Measurements from ENCODE around the gene HK2.

Gene HK2

DNA sequence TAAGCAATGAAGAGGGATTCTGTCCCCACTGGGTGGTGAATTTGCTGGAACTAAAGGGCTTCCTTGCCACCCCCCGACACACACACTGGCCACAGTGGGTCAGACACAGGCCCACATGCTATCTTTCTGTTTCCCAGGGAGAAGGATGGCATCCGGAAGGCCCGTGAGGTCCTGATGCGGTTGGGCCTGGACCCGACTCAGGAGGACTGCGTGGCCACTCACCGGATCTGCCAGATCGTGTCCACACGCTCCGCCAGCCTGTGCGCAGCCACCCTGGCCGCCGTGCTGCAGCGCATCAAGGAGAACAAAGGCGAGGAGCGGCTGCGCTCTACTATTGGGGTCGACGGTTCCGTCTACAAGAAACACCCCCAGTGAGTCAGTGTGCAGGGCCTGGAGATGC, 44.6 kb downstream of the HK2 start:
- TF ChIP-seq, protein P1, sequence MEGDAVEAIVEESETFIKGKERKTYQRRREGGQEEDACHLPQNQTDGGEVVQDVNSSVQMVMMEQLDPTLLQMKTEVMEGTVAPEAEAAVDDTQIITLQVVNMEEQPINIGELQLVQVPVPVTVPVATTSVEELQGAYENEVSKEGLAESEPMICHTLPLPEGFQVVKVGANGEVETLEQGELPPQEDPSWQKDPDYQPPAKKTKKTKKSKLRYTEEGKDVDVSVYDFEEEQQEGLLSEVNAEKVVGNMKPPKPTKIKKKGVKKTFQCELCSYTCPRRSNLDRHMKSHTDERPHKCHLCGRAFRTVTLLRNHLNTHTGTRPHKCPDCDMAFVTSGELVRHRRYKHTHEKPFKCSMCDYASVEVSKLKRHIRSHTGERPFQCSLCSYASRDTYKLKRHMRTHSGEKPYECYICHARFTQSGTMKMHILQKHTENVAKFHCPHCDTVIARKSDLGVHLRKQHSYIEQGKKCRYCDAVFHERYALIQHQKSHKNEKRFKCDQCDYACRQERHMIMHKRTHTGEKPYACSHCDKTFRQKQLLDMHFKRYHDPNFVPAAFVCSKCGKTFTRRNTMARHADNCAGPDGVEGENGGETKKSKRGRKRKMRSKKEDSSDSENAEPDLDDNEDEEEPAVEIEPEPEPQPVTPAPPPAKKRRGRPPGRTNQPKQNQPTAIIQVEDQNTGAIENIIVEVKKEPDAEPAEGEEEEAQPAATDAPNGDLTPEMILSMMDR (IDR thresholded peaks at IDR 0.05; ENCODE audit: low read length, missing control alignments), result no peak

DNA sequence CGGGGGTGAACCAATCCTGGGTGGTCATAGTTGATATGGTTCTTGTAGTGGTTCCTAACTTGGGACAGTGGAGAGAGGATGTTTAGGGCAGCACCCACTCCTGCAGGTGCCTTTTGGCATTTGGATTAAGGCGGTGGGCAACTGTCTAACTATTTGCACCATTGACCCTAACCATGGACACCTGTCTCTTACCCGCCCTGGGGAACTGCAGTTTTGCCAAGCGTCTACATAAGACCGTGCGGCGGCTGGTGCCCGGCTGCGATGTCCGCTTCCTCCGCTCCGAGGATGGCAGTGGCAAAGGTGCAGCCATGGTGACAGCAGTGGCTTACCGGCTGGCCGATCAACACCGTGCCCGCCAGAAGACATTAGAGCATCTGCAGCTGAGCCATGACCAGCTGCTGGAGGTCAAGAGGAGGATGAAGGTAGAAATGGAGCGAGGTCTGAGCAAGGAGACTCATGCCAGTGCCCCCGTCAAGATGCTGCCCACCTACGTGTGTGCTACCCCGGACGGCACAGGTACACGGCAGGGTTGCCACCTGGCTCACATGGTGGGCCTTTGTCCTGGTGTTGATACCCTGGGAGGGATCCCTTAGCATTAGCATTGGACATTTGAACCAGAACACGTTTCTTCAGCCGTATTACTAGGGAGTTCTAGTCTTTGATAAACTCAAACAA, 46.3 kb downstream of the HK2 start:
- H3K4me3 ChIP-seq (replicated peaks; ENCODE audit: low read depth, low read length), result no peak overlapping the region
- TF ChIP-seq, protein P1 (IDR thresholded peaks at IDR 0.05; ENCODE audit: low read length, missing control alignments), result no peak

More for the DNA sequence above, 44.6 kb downstream of the HK2 start:
- DNase-seq (ENCODE audit: low read depth), result no peak
- H3K4me3 ChIP-seq (replicated peaks; ENCODE audit: low read depth, low read length), result no peak overlapping the region

DNA sequence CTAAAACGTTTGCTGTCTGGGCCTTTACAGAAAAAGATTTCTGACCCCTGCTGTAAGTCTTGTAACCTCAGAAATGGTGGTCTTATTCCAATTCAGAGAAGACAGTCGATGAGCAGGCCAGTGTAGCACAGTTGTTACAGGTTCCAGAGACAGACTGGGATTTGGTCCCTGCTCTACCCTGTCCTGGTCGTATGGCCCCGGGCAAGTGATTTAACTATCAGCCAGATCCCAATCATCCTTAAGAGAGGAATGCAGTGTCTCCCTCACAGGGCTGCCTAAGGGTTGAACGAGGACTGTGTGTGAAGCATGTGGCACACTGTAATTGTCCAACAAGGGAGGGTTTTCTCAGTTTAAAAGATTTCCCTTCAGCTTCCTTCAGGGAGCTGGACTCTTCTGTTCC, 47.2 kb downstream of the HK2 start:
- TF ChIP-seq, protein P1 (IDR thresholded peaks at IDR 0.05; ENCODE audit: low read length, missing control alignments), result no peak
- no peak for DNase-seq (ENCODE audit: low read depth)

More for the DNA sequence above, 46.3 kb downstream of the HK2 start:
- DNase-seq (ENCODE audit: low read depth), result no peak

DNA sequence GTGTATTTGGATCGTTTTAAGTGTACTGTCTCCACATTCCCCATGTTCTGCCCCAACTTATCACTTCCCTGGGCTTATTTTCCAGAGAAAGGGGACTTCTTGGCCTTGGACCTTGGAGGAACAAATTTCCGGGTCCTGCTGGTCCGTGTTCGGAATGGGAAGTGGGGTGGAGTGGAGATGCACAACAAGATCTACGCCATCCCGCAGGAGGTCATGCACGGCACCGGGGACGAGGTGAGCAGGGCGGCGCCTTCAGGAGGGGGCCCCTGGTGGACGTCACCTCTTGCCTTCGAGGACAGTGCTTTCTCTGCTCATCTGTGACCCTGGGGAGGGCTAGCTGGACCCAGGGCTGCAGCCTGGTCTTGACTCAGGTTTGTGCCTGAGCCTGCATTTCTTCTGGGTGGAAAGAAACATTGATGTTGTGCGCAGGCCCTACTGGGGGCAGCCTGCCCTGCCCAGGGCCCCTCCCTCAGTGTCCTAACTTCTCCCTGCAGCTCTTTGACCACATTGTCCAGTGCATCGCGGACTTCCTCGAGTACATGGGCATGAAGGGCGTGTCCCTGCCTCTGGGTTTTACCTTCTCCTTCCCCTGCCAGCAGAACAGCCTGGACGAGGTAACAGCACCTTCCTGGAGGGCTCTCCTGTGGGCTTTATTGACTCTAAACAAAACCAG, 47.8 kb downstream of the HK2 start:
- H3K4me3 ChIP-seq (replicated peaks; ENCODE audit: low read depth, low read length), result no peak overlapping the region
- TF ChIP-seq, protein P1 (IDR thresholded peaks at IDR 0.05; ENCODE audit: low read length, missing control alignments), result no peak
- DNase-seq (ENCODE audit: low read depth), result no peak

More for the DNA sequence above, 47.2 kb downstream of the HK2 start:
- H3K4me3 ChIP-seq (replicated peaks; ENCODE audit: low read depth, low read length), result no peak overlapping the region

DNA sequence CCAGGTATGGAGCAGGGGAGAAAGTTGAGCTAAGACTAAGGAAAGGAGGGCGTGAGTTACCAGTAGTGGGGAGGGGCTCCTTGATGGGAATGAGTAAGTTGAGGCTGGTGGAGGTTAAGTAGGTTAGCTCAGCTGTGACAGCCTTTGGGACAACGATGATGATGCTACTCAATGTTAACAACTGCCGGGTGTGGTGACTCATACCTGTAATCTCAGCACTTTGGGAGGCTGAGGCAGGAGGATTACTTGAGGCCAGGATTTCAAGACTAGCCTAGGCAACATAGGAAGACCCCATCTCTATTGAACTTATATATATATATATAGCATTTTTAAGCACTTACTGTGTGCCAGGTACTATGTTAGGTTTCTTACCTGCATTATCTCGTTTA, 48.4 kb downstream of the HK2 start:
- no peak for DNase-seq (ENCODE audit: low read depth)
- TF ChIP-seq, protein P1 (IDR thresholded peaks at IDR 0.05; ENCODE audit: low read length, missing control alignments), result no peak

DNA sequence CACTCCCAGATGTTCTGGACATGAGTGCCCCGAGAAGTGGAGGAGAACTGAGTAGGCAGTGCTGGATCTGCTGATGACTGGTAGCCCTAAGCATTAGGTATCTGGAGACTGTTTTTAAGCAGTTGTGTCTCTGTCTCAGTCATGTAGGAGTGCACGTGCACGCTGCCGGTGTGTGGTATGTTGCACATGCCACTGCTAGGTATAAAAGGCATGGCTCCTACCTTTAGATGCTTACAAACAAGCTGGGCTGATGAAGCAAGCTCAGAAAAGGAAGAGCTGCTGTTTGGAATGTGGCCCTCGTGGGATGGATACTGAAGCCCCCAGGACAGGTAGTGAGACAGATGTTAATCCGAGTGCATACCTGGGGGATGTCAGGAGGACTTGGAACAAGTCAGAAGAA, 49.1 kb downstream of the HK2 start:
- DNase-seq (ENCODE audit: low read depth), result no peak
- no peak overlapping the region for H3K4me3 ChIP-seq (replicated peaks; ENCODE audit: low read depth, low read length)
- TF ChIP-seq, protein P1 (IDR thresholded peaks at IDR 0.05; ENCODE audit: low read length, missing control alignments), result no peak

More for the DNA sequence above, 48.4 kb downstream of the HK2 start:
- H3K4me3 ChIP-seq (replicated peaks; ENCODE audit: low read depth, low read length), result no peak overlapping the region
